SW 1271 (cell line): Measurements from ENCODE around the gene NOLC1.
A peak's percentile ranks its signal among the peaks of the same experiment; 100 is the strongest.

Experiments
- DNase-seq, 2 experiments: peaks; one replicate each; lab custom pipeline; 2025; lab: John Stamatoyannopoulos, UW

Gene NOLC1

DNA sequence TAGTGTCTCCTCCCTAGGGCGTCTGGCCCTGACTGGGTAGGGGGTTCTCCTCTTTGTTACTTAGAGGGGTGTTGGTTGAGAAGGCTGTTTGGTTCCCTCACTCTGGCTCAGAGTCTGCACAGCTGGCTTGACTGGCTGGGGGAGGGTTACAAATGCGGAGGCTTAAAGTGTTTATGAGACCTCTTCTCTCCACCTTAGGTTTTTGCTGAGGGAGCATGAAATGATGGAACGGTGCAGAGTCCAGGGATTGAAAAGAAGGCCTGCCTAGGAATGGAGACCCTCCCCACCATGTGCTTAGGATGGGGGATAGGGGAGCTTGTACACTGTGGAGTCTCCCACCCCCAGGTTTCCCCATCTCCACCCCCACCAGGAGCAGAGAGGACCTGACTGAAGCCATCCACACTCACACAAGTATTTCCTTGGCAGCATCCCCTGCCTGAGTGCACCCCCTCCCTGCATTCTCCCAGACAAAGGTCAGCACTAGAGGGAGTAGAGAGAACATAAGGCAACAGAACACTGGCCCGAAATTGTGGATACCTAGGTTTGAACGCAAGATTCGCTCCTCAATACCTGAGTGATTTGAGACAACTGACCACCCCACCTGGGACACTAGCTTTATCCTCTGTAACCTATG lies 30.3 kb upstream of the NOLC1 start:
- DNase-seq: no peak

DNA sequence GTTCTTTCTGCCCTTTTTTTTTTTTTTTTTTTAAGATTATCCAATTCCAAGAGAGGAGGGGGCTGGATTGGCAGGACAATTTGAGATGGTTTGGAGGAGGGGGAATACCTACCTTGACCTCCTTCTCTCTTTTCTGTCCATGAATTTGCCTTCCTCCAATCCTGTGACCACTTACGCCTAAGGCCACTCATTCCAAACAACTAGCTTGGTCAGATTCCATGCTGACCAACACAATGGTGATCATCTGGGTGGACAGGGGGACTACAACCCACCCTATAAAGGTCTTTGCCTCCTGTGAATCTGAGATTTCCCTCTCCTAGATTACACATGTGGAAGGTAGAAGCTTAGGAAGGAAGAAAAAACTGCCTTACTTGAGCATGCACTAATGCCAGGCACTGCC lies 29.7 kb upstream of the NOLC1 start:
- no peak for DNase-seq

DNA sequence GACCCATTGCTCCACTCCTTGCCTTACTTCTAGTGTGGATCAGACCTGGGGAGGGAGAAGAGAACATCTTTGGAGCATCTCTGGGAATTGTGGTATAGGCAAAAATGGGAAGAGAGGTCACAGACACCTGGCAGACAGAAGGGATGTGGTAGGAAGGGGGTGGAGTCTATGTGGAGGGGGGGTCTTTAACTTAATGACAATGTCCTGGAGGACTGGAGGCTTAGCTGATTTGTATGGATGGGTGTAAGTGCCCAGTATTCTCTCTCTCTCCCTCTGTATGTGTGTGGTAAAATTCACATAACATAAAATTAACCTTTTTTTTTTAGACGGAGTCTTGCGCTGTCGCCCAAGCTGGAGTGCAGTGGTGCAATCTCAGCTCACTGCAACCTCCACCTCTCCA lies 29.0 kb upstream of the NOLC1 start:
- DNase-seq: no peak

DNA sequence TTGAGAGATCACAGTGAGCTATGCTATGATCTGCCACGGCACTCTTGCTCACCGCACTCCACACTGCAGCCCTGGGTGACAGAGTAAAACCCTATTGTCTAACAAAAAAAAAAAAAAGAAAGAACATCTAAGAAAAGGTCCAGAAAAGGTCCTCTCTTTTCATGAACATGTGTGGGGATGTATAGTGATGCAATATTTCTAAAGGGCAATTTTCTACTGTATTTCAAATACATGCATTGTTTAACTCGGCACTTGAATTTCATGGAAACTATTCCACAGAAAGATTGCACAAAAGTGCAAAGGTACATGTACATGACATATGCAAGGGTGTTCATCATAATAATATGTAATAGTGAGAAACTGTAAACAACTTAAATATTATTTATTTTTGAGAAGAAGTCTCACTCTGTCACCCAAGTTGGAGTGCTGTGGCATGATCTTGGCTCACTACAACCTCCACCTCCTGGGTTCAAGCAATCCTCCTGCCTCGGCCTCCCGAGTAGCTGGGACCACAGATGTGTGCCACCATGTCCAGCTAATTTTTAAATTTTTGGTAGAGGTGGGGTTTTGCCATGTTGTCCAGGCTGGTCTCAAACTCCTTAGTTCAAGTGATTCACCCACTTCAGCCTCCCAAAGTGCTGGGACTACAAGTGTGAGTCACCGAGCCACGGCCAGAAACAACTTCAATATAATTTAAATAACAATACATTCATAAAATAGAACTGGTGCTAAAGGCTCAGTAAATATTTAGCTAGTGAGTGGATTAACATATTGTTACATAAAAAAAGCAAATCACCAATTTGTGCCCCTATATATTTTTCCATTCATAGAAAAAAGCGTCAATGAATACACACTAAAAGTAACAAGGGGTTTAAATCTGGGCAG lies 20.7 kb upstream of the NOLC1 start:
- no peak for DNase-seq

DNA sequence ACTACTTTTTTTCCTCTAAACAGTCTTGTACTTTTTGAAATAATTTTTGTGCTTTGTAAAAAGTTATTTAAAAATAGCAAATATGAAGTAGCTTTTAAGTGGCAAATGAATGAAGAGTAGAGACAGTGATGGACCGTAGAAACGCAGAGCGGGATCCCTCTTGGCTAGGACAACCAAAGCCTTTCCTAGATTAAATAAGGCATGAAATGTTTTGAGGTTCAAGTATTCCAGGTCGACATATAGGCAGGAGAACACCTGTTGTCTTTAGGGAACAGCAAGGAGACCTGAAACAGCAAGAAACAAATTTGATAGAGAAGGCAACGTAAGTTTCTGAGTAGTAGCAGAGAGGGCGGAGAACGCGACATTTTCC lies 20.0 kb upstream of the NOLC1 start:
- no peak for DNase-seq

DNA sequence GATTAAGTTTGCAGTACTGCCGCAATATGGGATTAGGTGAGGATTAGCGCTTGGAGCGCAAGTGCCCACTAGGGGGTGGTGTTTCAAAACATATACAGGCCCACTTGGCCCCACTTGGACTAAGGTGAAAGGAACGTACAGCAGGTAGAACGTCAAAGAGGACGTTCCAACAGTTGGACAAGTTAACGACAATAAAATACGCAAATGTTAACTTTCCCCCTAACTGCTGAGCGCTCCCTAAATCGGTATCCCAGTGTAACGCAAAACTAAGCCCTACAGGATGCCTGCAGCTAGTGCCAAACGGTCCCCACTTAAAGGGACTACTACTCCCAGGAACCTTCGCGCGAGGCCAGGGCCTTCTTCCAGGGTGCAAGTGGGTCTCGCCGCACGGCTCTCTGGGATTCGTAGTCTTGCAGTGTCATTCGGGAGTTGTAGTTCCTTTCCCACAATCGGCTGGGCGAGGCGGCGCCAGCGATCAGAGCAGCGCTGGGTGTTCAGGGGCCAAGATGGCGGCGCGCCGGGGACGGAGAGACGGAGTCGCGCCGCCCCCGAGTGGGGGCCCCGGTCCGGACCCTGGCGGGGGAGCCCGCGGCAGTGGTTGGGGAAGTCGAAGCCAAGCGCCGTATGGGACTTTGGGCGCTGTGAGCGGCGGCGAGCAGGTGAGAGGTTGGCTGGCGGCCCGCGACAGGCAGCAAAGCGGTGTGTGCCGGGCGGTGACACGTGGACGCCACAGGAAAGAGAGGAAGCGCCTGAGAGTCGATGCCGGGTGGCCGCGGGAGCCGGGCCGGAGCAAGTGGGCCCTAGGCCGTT lies 19.4 kb upstream of the NOLC1 start, which contains the start of gene PPRC1:
Gene PPRC1 (plus strand): TSS at position 478 of the 810 bp plus-strand sequence. CDS start 29 bp downstream, at position 507.
- DNase-seq: peak; percentile 94 to 98

DNA sequence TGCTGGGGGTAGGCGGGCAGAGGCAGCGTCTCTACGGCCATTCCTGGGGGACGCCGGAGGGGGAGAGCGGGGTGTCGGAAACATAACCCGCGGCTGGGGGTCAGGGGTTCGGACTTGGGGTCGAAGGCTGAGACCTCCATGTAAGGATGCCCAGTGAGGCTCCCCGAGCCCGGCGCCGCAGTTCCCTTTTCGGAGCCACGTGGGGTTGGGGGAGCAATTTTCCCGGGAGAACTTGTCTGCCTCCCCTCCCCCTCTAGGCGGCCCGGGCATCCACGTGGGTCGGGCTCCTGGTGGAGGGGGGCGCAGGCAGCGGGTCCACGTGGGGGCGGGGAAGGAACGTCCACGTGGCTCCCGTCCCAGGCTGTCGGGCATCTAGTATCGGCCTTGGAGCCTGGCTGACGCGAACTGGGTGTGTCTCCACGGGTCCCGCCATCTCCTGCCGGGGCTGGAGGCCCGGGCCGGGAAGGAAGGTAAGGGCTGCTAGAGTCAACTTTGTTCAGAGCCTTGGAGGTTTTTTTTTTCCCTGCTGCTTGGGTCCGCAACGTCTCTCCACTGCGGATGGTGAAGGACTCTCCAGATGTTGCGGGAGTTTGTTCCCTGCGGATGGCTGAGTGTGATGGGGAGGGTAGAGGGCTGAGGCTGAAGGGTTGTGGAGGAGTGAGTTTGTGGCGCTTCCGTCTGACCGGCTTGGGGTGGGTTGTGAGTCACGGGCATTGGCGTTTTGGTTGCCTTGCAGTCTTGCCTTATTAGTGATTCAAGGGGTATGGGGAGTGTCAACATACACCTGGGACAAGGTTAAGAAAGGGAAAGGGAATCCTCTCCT lies 18.6 kb upstream of the NOLC1 start:
- DNase-seq: peak in 1 of 2 experiments; percentile 49

DNA sequence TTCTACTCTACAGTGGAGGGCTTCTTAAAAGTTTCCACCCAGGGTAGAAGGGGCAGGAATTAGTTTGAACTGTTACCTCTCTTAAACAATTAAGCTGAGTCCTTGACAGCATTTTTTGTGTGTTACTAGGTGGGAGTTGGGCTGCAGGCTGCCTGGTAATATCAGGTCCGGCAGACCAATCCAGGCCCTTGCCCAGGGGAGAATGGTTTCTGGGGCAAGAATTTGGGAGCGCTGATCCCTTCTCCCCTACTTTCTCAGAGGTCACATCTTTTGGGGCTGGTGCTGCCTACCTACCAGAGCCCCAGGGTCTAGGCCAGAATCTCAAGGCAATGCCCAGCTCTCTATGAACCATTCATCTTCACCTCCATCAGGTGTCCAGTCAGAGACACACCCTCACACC lies 17.8 kb upstream of the NOLC1 start:
- no peak for DNase-seq

DNA sequence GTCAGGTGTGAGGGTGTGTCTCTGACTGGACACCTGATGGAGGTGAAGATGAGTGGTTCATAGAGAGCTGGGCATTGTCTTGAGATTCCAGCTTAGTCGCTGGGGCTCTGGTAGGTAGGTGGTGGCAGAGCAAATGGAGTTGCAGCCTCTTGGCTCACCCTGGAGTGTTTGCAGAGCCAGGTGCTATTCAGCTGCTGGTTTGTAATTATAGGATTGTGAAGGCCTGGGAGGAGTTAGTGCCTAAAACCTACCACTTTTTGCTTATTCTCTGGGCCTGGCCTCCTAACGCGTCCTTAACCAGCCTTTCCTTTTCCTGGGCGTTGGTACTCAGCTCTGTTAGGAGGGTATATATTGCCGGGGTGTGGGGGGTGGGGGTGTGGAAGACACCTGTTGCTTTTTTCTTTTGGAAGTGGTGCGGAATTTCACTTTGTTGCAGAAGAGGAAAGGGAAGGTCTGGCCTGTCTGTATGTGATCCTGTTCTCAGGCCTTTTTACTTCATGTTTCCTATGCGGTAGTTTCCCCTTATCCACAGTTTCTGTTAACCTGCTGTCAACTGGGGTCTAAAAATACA lies 16.1 kb upstream of the NOLC1 start:
- DNase-seq: no peak

DNA sequence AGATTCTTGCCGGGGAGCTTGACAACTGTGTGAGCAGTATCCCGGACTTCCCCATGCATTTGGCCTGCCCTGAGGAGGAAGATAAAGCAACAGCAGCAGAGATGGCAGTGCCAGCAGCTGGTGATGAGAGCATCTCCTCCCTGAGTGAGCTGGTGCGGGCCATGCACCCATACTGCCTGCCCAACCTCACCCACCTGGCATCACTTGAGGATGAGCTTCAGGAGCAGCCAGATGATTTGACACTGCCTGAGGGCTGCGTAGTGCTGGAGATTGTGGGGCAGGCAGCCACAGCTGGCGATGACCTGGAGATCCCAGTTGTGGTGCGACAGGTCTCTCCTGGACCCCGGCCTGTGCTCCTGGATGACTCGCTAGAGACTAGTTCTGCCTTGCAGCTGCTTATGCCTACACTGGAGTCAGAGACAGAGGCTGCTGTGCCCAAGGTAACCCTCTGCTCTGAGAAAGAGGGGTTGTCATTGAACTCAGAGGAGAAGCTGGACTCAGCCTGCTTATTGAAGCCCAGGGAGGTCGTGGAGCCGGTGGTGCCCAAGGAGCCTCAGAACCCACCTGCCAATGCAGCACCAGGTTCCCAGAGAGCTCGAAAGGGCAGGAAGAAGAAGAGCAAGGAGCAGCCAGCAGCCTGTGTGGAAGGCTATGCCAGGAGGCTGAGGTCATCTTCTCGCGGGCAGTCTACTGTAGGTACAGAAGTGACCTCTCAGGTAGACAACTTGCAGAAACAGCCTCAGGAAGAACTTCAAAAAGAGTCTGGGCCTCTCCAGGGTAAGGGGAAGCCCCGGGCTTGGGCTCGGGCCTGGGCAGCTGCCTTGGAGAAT lies 12.7 kb upstream of the NOLC1 start:
- no peak for DNase-seq

DNA sequence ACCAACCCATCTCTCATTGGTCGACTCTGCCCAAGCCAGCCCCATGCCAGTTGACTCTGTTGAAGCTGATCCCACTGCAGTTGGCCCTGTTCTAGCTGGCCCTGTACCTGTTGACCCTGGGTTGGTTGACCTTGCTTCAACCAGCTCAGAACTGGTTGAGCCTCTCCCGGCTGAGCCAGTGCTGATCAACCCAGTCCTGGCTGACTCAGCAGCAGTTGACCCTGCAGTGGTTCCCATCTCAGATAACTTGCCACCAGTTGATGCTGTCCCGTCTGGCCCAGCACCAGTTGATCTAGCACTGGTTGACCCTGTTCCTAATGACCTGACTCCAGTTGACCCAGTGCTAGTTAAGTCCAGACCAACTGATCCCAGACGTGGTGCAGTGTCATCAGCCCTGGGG lies 12.0 kb upstream of the NOLC1 start:
- no peak for DNase-seq

DNA sequence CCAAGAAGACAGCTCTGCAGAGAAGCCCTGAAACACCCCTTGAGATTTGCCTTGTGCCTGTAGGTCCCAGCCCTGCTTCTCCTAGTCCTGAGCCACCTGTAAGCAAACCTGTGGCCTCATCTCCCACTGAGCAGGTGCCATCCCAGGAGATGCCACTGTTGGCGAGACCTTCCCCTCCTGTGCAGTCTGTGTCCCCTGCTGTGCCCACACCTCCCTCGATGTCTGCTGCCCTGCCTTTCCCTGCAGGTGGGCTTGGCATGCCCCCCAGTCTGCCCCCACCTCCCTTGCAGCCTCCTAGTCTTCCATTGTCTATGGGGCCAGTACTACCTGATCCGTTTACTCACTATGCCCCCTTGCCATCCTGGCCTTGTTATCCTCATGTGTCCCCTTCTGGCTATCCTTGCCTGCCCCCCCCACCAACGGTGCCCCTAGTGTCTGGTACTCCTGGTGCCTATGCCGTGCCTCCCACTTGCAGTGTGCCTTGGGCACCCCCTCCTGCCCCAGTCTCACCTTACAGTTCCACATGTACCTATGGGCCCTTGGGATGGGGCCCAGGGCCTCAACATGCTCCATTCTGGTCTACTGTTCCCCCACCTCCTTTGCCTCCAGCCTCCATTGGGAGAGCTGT lies 11.2 kb upstream of the NOLC1 start:
- DNase-seq: no peak

DNA sequence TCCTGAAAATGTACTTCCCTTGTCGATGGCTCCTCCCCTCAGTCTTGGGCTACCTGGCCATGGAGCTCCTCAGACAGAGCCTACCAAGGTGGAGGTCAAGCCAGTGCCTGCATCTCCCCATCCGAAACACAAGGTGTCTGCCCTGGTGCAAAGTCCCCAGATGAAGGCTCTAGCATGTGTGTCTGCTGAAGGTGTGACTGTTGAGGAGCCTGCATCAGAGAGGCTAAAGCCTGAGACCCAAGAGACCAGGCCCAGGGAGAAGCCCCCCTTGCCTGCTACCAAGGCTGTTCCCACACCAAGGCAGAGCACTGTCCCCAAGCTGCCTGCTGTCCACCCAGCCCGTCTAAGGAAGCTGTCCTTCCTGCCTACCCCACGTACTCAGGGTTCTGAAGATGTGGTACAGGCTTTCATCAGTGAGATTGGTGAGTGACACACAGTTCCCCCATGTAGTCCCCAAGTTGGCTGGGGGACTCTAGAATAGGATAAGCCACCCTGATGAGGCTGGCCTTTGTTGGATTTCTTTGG lies 10.5 kb upstream of the NOLC1 start:
- DNase-seq: no peak

DNA sequence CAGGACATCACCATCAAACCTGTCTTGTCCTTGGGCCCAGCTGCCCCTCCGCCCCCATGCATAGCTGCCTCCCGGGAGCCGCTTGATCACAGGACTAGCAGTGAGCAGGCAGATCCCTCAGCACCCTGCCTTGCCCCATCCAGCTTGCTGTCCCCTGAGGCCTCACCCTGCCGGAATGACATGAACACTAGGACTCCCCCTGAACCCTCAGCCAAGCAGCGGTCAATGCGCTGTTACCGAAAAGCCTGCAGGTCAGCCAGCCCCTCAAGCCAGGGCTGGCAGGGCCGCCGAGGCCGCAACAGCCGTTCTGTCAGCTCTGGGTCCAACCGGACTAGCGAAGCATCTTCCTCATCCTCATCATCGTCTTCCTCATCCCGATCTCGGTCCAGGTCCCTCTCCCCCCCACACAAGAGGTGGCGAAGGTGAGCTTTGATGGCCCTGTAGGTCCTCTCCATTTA lies 5.2 kb upstream of the NOLC1 start:
- DNase-seq: no peak

DNA sequence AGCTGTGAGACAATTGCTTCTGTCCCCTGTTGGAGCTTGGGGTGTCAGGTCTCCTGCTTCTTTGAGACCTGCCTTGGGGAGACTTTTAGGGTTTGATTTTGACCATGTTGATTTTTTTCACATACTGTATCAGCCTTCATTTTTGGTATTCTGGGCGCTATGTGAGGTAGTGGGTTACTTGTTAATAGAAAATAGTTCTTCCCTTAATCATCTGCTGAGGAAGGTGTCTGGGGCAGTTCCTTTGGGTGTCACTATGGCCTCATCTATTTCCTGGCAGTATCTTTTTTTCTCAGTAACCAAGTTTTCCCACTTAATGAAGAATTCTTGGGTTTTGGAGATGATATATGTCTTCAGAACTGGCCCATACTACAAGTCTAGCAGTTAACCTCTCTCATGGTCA lies 4.6 kb upstream of the NOLC1 start:
- DNase-seq: no peak

DNA sequence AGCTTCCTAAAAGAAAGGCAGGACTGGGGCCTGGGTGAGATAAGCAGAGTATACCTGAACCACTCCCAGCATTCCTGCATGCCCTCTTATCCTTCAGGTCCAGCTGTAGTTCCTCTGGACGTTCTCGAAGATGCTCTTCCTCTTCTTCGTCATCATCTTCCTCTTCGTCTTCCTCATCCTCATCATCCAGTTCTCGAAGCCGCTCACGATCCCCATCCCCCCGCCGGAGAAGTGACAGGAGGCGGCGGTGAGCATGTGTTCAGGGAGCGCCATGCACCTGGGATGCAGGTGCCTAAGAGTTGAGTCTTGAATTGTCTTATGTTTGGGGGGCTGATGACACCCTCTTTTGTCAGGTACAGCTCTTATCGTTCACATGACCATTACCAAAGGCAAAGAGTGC lies 3.9 kb upstream of the NOLC1 start:
- no peak for DNase-seq

DNA sequence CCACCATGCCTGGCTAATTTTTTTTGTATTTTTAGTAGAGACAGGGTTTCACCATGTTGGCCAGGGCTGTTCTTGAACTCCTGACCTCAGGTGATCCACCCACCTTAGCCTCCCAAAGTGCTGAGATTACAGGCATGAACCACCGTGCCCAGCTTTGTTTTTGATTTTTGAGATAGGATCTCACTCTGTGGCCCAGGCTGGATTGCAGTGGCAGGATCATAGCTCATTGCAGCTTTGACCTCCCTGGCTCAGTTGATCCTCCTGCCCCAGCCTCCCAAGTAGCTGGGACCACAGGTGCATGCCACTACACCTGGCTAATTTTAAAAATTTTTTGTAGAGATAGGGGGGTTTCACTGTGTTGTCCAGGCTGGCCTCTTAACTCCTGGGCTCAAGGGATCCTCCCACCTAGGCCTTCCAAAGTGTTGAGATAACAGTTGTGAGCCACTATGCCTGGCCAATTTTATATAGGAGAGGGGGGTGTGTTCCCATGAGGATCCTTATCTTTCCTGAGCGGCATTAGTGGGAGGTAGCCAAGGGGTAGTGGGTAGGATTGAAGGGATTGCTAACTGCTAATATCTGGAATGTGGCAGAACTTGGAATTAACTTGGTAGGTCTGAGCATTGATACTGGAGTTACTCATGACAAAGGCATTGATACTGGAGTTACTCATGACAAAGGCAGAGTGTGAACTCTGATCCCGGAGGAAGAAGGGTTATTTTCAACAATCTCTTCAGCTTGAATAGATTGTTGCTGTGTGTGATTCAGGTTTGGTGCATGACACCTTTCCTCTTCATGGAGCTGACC lies 1.0 kb upstream of the NOLC1 start:
- peak; percentile 48 to 76 for DNase-seq

DNA sequence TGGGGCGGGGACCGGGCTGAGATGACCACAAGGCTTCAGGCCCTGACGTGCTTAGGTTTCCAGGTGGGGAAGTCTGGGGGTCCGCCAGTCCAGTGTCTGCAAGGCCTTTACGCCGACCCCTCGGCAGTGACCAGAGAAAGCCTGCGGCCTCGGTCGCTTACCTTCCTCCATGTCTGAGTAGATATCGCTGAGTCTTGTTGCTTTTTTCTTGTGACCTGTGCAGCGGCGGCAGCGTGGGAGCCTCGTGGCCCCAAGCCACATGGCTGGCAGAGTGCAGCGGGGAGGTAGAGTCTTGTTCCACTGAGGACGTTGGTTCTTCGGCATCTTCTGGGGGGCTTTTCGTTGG lies 329 bp downstream of the NOLC1 start:
- no peak for DNase-seq

DNA sequence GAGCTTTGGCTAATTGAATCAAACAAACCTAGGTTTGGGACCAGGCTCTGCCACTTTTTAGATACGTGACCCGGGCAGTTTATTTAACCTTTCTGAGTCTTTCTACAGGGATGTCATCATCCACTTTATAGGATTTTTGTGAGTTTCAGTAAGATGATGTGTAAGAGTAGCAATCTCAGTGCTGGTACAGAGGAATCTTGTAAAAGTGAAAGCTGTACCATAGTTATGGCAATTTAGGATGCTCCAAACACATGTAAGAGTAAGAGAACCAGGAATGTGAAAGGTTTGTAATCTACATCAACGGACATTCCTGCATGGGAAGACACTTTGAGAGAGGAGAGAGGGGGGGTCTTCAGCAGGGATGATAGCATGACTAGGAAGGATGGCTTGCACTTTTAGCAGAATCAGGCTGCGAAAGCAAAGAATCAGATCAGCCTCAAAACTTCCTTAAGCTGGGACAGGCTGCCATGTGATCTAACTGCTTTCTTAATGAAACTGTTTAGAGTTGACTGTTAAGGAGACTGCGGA lies 968 bp downstream of the NOLC1 start:
- no peak for DNase-seq
